Thyroid gland (tissue), 4 donors: ENCODE measurements around the gene EYA4.

Source experiments
- CTCF ChIP-seq, 6 experiments: fragments of 200-600 bp in 3 of 6; fragments of 450-650 bp in 3 of 6; sonication (generic) in 3 of 6; IDR thresholded peaks; one replicate each; pipeline ENCODE4 v1.5.1; 2016 to 2019; ENCODE audit warnings: antibody characterized with exemption in 6 of 6, mild to moderate bottlenecking in 2 of 6, inconsistent platforms in 1 of 6, moderate library complexity in 1 of 6
- POLR2A ChIP-seq, 2 donors: fragments of 450-650 bp; IDR thresholded peaks; one replicate each; pipeline ENCODE4 v1.6.1; 2017; ENCODE audit warnings: antibody characterized with exemption in 2 of 2, mild to moderate bottlenecking in 2 of 2, moderate library complexity in 1 of 2

GRCh38 chr6:133362813-133363212 is 121.7 kb downstream of the EYA4 start:
- no peak for TF ChIP-seq CTCF (IDR thresholded peaks at IDR 0.05)
- no peak for TF ChIP-seq POLR2A (IDR thresholded peaks at IDR 0.05)
